ENCODE measurements around the gene SNX14. TPM values are rescaled to one million over a fixed set of nuclear protein-coding genes. Genes with fewer than 3 reads are reported as not detected.

SNX14 gene
- total and polyA plus RNA-seq, 10 of the 15 experiments (the other 5 are each of a cell fraction or from before 2014, with no cell fraction given) = 34.2 to 122 (median 51.0) TPM

- peaks cover 59% of the 10 kb centered on the region for H3K4me1 ChIP-seq (ENCODE audit: control insufficient read depth, insufficient read depth, low read length)
- peak overlapping the region; percentile 40 for H3K9ac ChIP-seq (ENCODE audit: control insufficient read depth, insufficient read depth, low read length)
- ATAC-seq = peak; percentile 6
- FAIRE-seq = no peak
- peak overlapping the region; percentile 88 for H3K4me2 ChIP-seq (ENCODE audit: control insufficient read depth, insufficient read depth)
- RAD21 ChIA-PET (ENCODE audit: unreplicated experiment) = interaction anchor here (0.7 to 7.3 kb wide), 9 partner anchors 10 to 107 kb away, joined by 3 to 76 read pairs (median 5); partner anchors contain the start of gene NT5E
- no peak for DNase-seq (ENCODE audit: low read depth, low spot score)
- BruUV-seq (replicated peaks) = no TSS peak
- no peaks in the 10 kb centered on the region for H3K27me3 ChIP-seq (replicated peaks in 1 of 2; ENCODE audit: control insufficient read depth in 2 of 2, insufficient read depth in 2 of 2, low read length in 1 of 2)
- H3K4me3 ChIP-seq = no peak overlapping the region; the same call in 1 of the 2 replicates
- no peaks in the 10 kb centered on the region for H3K9me3 ChIP-seq (replicated peaks; ENCODE audit: control insufficient read depth, insufficient read depth, low read length)
- no peaks in the 10 kb centered on the region for H3K36me3 ChIP-seq (ENCODE audit: control insufficient read depth in 2 of 2, insufficient read depth in 2 of 2, low read length in 1 of 2)
- peak overlapping the region; percentile 74 for H3K27ac ChIP-seq (ENCODE audit: control insufficient read depth, insufficient read depth)
- no peaks in the 10 kb centered on the region for H4K20me1 ChIP-seq (ENCODE audit: control insufficient read depth, insufficient read depth)
- peak overlapping the region; percentile 71 for H2AFZ ChIP-seq (ENCODE audit: control insufficient read depth, low read depth, low read length)
- CTCF ChIA-PET = interaction anchor here (0.7 to 3.8 kb wide), 8 partner anchors 11 to 75 kb away, joined by 3 to 52 read pairs (median 4); partner anchors contain the start of gene NT5E
- intact Hi-C loops (cut with micrococcal nuclease; ENCODE audit: unreplicated experiment) (no loop called here), in situ Hi-C loops (cut with MboI) (no loop called here)
- SMC1A ChIA-PET (ENCODE audit: uncharacterized antibody, unreplicated experiment) = interaction anchor here (0.5 to 9.8 kb wide), 10 partner anchors 12 to 412 kb away, joined by 3 to 138 read pairs (median 5); partner anchors contain the start of gene NT5E
- POLR2A ChIA-PET = interaction anchor here (1.0 to 8.0 kb wide), 4 partner anchors 11 to 217 kb away, joined by 3 to 64 read pairs (median 6); partner anchors contain the start of gene NT5E
- H3K79me2 ChIP-seq (ENCODE audit: control insufficient read depth, insufficient read depth, low read length) = no peaks in the 10 kb centered on the region; the same call in 1 of the 2 replicates
- WGBS (ENCODE audit: insufficient coverage, insufficient replicate concordance, low lambda C conversion rate, missing lambda C conversion rate) = 87% methylated on average over 4 of the region's 4 CpGs
- TF ChIP-seq MYC (IDR thresholded peaks at IDR 0.05; ENCODE audit: insufficient read depth, insufficient read length, insufficient replicate concordance, low read length, severe bottlenecking) (no peak), RELB (IDR thresholded peaks at IDR 0.05; ENCODE audit: low read depth) (no peak), CREB1 (IDR thresholded peaks at IDR 0.05; ENCODE audit: low read depth) (no peak), PKNOX1 (IDR thresholded peaks at IDR 0.05) (no peak), PRDM15 (CRISPR knock-in tag; IDR thresholded peaks at IDR 0.05) (no peak), MTA2 (IDR thresholded peaks at IDR 0.05; ENCODE audit: low read depth) (no peak), CUX1 (IDR thresholded peaks at IDR 0.05; ENCODE audit: insufficient replicate concordance, low read depth, low read length) (no peak), RAD21 (IDR thresholded peaks at IDR 0.05; ENCODE audit: insufficient read depth, low read depth, low read length) (no peak)
Measured at GRCh38 chr6:85461798-85462170, 131.9 kb downstream of the SNX14 start.
